ENCODE data around the gene RAB40C. TPM values are rescaled to one million over a fixed set of nuclear protein-coding genes. Genes with fewer than 3 reads are reported as not detected.

The RAB40C gene
- total and polyA plus RNA-seq, 10 of the 15 experiments (the other 5 are each of a cell fraction or from before 2014, with no cell fraction given) = 0.06 to 12.8 (median 4.6) TPM

GRCh38 chr16:676913-677312 is 87.0 kb downstream of the RAB40C start:
- no peak for DNase-seq (ENCODE audit: low read depth, low spot score)
- H3K4me2 ChIP-seq (ENCODE audit: control insufficient read depth, insufficient read depth) = no peak overlapping the region
- ATAC-seq = no peak
- H3K36me3 ChIP-seq (ENCODE audit: control insufficient read depth in 2 of 2, insufficient read depth in 2 of 2, low read length in 1 of 2) = peaks cover 0 to 8% of the 10 kb centered on the region in 2 experiments; a peak in 2 of 4 replicates
- H2AFZ ChIP-seq (ENCODE audit: control insufficient read depth, low read depth, low read length) = no peak overlapping the region
- H3K79me2 ChIP-seq (ENCODE audit: control insufficient read depth, insufficient read depth, low read length) = peaks cover 14% of the 10 kb centered on the region
- intact Hi-C loops (cut with micrococcal nuclease; ENCODE audit: unreplicated experiment) (no loop called here), in situ Hi-C loops (cut with MboI) (no loop called here)
- ChIA-PET RAD21 (ENCODE audit: unreplicated experiment) (no interaction called here), SMC1A (ENCODE audit: uncharacterized antibody, unreplicated experiment) (no interaction called here), POLR2A (no interaction called here), CTCF (no interaction called here)
- peaks cover 6% of the 10 kb centered on the region; the same call in 1 of the 2 replicates for H4K20me1 ChIP-seq (ENCODE audit: control insufficient read depth, insufficient read depth)
- H3K27ac ChIP-seq (ENCODE audit: control insufficient read depth, insufficient read depth) = no peak overlapping the region
- peaks cover 7% of the 10 kb centered on the region for H3K4me1 ChIP-seq (ENCODE audit: control insufficient read depth, insufficient read depth, low read length)
- FAIRE-seq = no peak
- whole genome bisulfite sequencing (ENCODE audit: insufficient coverage, insufficient replicate concordance, low lambda C conversion rate, missing lambda C conversion rate) = 69% methylated on average over 23 of the region's 23 CpGs
- BruUV-seq (replicated peaks) = no TSS peak
- no peak overlapping the region for H3K9ac ChIP-seq (ENCODE audit: control insufficient read depth, insufficient read depth, low read length)
- no peak overlapping the region for H3K4me3 ChIP-seq
- no peaks in the 10 kb centered on the region for H3K9me3 ChIP-seq (replicated peaks; ENCODE audit: control insufficient read depth, insufficient read depth, low read length)
- no peaks in the 10 kb centered on the region for H3K27me3 ChIP-seq (replicated peaks in 1 of 2; ENCODE audit: control insufficient read depth in 2 of 2, insufficient read depth in 2 of 2, low read length in 1 of 2)
- TF ChIP-seq WRNIP1 (IDR thresholded peaks at IDR 0.05; ENCODE audit: borderline replicate concordance, low read depth, low read length) (no peak), EGR1 (IDR thresholded peaks at IDR 0.05; ENCODE audit: borderline replicate concordance in 1 of 2, low read depth in 2 of 2, low read length in 2 of 2) (no peak), CHD2 (IDR thresholded peaks at IDR 0.05; ENCODE audit: borderline replicate concordance, low read depth, low read length) (no peak), DPF2 (IDR thresholded peaks at IDR 0.05) (no peak), MYB (IDR thresholded peaks at IDR 0.05; ENCODE audit: borderline replicate concordance, low read depth, low read length) (no peak), MYC (IDR thresholded peaks at IDR 0.05; ENCODE audit: insufficient read depth, insufficient read length, insufficient replicate concordance, low read length, severe bottlenecking) (no peak), ZNF384 (IDR thresholded peaks at IDR 0.05; ENCODE audit: borderline replicate concordance, low read depth, low read length) (no peak), RFX5 (IDR thresholded peaks at IDR 0.05; ENCODE audit: low read depth, low read length) (no peak), HSF1 (IDR thresholded peaks at IDR 0.05; ENCODE audit: low read depth, low read length) (no peak), SIX5 (IDR thresholded peaks at IDR 0.05; ENCODE audit: low read depth, low read length, severe bottlenecking) (no peak), CUX1 (IDR thresholded peaks at IDR 0.05; ENCODE audit: insufficient replicate concordance, low read depth, low read length) (no peak), ZNF207 (IDR thresholded peaks at IDR 0.05; ENCODE audit: borderline replicate concordance) (no peak), RAD21 (IDR thresholded peaks at IDR 0.05; ENCODE audit: insufficient read depth, low read depth, low read length) (no peak), STAT3 (IDR thresholded peaks at IDR 0.05; ENCODE audit: low read depth, low read length) (no peak)
- TF ChIP-seq, protein P1, sequence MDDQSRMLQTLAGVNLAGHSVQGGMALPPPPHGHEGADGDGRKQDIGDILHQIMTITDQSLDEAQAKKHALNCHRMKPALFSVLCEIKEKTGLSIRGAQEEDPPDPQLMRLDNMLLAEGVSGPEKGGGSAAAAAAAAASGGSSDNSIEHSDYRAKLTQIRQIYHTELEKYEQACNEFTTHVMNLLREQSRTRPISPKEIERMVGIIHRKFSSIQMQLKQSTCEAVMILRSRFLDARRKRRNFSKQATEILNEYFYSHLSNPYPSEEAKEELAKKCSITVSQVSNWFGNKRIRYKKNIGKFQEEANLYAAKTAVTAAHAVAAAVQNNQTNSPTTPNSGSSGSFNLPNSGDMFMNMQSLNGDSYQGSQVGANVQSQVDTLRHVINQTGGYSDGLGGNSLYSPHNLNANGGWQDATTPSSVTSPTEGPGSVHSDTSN (IDR thresholded peaks at IDR 0.05; ENCODE audit: insufficient replicate concordance, low read depth, low read length) = no peak
- TF ChIP-seq, protein P2, sequence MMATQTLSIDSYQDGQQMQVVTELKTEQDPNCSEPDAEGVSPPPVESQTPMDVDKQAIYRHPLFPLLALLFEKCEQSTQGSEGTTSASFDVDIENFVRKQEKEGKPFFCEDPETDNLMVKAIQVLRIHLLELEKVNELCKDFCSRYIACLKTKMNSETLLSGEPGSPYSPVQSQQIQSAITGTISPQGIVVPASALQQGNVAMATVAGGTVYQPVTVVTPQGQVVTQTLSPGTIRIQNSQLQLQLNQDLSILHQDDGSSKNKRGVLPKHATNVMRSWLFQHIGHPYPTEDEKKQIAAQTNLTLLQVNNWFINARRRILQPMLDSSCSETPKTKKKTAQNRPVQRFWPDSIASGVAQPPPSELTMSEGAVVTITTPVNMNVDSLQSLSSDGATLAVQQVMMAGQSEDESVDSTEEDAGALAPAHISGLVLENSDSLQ (IDR thresholded peaks at IDR 0.05) = no peak
